ENCODE results near the gene DNAH2.

The DNAH2 gene

DNA sequence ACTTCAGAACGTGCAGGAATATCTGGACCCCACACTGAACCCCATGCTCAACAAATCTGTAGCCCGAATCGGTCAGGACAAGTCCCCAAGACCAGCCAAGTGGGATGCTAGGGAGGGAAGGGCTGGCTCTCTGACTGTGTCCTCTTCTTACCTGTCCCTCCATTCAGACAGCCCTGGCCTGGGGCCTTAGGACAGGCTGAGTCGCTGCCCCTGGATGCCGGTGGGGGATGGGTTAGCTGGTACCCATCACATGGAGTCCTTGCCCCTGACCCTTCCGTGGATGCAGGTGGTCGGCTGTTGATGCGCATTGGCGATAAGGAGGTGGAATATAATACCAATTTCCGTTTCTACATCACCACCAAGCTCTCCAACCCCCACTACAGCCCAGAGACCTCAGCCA is 100.5 kb downstream of the DNAH2 start:
- no peak for DNase-seq (ENCODE audit: extremely low read depth in 1 of 2, low read depth in 1 of 2)

GRCh38 chr17:7818746-7819645 is 101.5 kb downstream of the DNAH2 start:
- no peak for DNase-seq (ENCODE audit: extremely low read depth in 1 of 2, low read depth in 1 of 2)

DNA sequence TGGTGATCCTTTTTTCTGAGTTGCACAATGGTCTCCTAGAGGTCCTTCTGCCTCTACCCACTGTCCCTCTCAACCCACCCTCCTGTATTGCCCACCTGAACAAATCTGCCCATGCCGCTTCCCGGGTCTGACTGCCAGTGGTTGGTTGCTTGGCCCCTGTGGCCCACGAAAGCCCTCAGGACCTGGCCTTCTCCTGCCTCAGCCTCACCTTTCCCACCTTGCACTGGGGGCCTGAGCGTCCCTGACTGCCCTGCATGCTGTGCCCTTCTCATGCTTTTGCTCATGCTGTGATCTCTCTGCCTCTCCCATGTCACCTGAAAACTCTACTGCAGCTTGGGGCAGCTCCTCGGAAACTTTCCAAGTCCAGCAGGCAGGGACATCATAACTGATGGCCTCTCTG is 102.7 kb downstream of the DNAH2 start:
- DNase-seq (ENCODE audit: extremely low read depth in 1 of 2, low read depth in 1 of 2): no peak

DNA sequence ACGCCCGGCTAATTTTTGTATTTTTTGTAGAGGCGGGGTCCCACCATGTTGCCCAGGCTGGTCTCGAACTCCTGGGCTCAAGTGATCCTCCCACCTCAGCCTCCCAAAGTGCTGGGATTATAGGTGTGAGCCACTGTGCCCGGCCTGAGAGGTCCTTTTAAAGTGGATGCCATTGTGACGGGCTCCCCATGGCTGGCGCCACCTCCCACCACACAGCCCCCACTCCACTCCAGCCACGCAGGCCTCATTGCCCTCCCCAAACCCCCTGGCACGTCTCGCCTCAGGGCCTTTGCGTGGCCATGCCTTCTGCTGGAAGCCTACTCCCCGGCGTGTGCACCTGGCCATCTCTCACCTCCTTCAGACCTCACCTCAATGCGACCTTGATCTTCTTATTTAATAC is 104.6 kb downstream of the DNAH2 start:
- DNase-seq (ENCODE audit: extremely low read depth in 1 of 2, low read depth in 1 of 2): no peak

- DNase-seq (ENCODE audit: extremely low read depth in 1 of 2, low read depth in 1 of 2): no peak
Observed at GRCh38 chr17:7823581-7824001, 106.0 kb downstream of the DNAH2 start.

GRCh38 chr17:7824021-7824924 is 106.7 kb downstream of the DNAH2 start:
- no peak for DNase-seq (ENCODE audit: extremely low read depth in 1 of 2, low read depth in 1 of 2)

GRCh38 chr17:7825206-7825990 is 107.9 kb downstream of the DNAH2 start:
- DNase-seq (ENCODE audit: extremely low read depth in 1 of 2, low read depth in 1 of 2): no peak

DNA sequence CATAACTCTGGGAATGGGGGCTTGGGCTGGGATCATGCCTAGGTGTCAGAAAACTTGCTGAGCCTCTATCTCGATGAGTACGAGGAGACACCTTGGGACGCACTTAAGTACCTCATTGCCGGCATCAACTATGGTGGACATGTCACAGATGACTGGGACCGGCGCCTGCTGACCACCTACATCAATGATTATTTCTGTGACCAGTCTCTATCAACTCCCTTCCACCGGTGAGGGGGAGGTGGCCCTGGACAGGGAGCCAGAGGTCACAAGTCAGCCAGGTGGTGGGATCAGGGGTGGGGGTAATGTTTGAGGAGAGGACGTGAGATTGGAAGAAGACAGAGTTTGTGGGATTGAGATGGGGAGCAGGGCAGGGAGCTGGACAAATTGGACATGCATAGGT is 113.1 kb downstream of the DNAH2 start:
- DNase-seq (ENCODE audit: extremely low read depth in 1 of 2, low read depth in 1 of 2): no peak

GRCh38 chr17:7831233-7831632 is 113.7 kb downstream of the DNAH2 start:
- no peak for DNase-seq (ENCODE audit: extremely low read depth in 1 of 2, low read depth in 1 of 2)

- DNase-seq (ENCODE audit: extremely low read depth in 1 of 2, low read depth in 1 of 2): no peak
Observed at GRCh38 chr17:7832431-7832830, 114.9 kb downstream of the DNAH2 start.

- no peak for DNase-seq (ENCODE audit: extremely low read depth in 1 of 2, low read depth in 1 of 2)
Observed at GRCh38 chr17:7833011-7833794, 115.7 kb downstream of the DNAH2 start.

- peak; percentile 75 to 77 for DNase-seq (ENCODE audit: extremely low read depth in 1 of 2, low read depth in 1 of 2)
Observed at GRCh38 chr17:7833795-7834541, 116.4 kb downstream of the DNAH2 start, which contains the start of gene KDM6B. KDM6B (plus strand) TSS chr17:7834217; CDS start chr17:7845555, 11,338 bp downstream.

GRCh38 chr17:7834542-7834956 is 117.0 kb downstream of the DNAH2 start:
- no peak for DNase-seq (ENCODE audit: extremely low read depth in 1 of 2, low read depth in 1 of 2)

DNA sequence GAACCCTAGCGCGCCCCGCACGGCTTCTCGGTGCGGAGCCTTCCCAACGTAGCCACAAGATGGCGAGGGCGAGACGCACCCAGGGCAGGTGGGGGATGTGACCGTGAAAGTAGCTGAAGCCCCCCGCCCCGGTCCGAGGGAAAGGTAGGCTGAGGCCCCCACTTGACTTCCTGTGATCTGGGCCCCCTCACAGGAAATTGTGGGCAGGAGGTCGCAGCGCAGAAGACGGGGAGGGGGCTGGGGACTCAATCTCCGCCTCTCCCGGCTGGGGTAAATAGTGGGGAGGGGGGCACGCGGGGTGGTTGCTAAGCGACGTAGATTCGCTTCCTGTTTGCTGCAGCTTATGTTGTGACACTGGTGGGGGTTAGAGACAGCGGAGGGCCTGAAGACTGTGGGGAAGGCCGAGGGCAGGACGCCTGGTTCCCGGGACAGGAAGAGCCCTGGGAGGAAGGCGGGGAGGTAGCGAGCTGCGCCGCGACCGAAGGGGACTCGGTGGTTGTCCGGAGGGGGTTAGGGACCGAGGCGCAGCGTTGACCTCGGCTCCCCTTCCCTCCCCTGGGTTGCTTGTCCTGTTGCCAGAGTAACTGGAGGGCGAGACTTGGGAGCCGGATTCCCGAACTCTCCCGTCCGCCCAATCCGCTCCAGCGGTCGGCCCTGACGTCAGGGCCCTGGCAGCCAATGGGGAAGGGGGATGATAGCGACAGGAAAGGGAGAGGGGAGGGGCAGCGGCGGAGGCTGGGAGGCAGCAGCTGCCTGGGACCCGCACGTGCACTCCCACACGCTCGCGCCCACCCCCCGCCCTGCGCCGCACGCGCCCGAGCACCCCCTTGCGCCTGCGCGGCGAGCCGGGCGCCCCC is 117.6 kb downstream of the DNAH2 start:
- peak; percentile 74 to 86 for DNase-seq (ENCODE audit: extremely low read depth in 1 of 2, low read depth in 1 of 2)

DNA sequence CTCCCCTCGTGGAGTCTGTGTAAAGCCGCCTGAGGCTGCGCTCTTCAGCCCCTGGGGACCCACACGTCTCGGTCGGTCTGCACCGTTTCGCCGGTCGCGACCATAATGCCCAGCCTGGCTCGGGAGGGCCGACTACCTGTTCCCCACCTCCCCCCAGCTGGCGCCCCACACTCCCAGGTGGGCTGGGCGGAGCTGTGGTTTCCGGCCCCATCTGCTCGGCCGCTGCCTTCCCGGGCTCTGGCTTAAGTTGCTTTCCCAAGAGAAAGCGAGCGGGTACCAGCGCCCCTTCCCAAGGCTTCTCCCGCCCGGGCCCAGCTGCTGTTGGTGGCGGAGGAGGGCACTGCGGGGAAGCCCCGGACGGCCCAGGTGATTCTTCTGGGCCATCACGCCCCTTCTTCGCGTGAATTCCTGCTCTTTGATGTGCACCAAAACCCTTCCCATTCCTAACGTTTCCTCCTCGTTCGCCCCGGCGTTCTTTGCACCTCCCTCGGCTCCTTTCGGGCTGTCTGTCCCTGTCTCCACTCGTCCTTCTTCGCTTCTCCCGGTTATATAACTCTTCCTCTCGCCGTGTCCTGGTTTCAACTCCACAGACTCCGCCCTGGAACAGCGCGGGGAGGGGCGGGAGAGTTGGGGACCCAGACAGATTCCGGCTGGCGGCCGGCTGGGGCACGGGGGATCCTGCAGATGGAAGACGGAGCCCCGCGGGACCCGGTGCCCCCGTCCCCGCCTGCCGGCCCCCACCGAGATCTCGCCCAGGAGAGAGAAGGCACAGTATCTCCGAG is 118.5 kb downstream of the DNAH2 start:
- DNase-seq (ENCODE audit: extremely low read depth in 1 of 2, low read depth in 1 of 2): no peak

DNA sequence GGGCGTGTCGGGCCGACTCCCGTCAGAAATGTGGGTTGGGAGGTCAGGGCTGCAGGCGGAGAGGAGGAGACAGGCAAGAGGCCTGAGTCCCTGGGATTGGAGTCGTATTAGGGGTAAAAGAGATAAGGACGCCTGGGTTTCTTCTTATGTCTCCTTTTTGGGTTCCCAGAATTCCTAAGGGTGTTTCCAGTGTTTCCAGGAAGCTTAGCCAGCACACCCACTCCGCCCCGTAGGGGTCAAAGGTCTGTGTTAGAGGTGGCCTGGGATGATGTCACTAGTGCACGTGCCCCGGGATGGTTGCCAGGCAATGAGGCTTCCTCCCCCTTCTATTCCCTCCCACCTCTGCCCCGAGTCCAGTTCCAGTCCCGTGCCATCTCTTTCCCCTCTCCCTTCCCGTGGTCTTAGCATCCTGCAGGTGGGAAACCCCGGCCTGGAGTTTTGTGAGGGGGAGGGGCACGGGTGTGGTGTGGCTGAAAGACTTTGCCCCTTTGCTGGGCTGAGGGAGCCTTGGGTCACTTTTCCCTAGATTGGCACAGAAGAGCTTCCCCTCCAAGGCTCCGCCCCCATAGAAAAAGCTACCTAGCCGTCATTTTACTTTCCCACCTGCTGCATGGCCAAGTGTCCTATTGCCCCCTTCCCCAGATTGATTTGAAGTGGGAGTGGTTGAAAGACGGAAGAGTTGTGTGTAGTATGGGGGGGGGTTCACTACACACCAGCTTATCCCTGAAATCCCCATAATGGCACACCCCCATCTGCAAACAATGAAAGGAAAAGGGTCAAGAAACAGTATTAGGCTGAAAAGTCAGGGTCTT is 119.3 kb downstream of the DNAH2 start:
- no peak for DNase-seq (ENCODE audit: extremely low read depth in 1 of 2, low read depth in 1 of 2)
